ENCODE measurements around the gene RETREG1.
"Not testable (repeated sequence)": the region's sequence is repeated elsewhere in the genome, so short reads cannot be mapped to it uniquely, and the experiment has no call there.

RETREG1 gene

GRCh38 chr5:16615741-16616535 is 859 bp downstream of the RETREG1 start:
- no peak for DNase-seq

- no peak for DNase-seq
Measured at GRCh38 chr5:16612007-16612406, 4.8 kb downstream of the RETREG1 start.

GRCh38 chr5:16610896-16611295 is 5.9 kb downstream of the RETREG1 start:
- not testable (repeated sequence) for DNase-seq

- no peak for DNase-seq
Measured at GRCh38 chr5:16609412-16609811, 7.4 kb downstream of the RETREG1 start.

GRCh38 chr5:16606628-16607027 is 10.2 kb downstream of the RETREG1 start:
- DNase-seq, result no peak

- DNase-seq, result no peak
Measured at GRCh38 chr5:16603701-16604100, 13.1 kb downstream of the RETREG1 start.

- no peak for DNase-seq
Measured at GRCh38 chr5:16603295-16603694, 13.5 kb downstream of the RETREG1 start.

GRCh38 chr5:16602182-16602581 is 14.6 kb downstream of the RETREG1 start:
- no peak for DNase-seq

GRCh38 chr5:16600946-16601345 is 15.9 kb downstream of the RETREG1 start:
- no peak for DNase-seq

GRCh38 chr5:16600397-16600796 is 16.4 kb downstream of the RETREG1 start:
- DNase-seq, result no peak

- no peak for DNase-seq
Measured at GRCh38 chr5:16597946-16598694, 18.7 kb downstream of the RETREG1 start.

GRCh38 chr5:16596581-16596940 is 20.2 kb downstream of the RETREG1 start:
- DNase-seq, result peak; percentile 89

- DNase-seq, result no peak
Measured at GRCh38 chr5:16595881-16596580, 20.8 kb downstream of the RETREG1 start.

GRCh38 chr5:16593628-16594027 is 23.2 kb downstream of the RETREG1 start:
- DNase-seq, result no peak

GRCh38 chr5:16593013-16593412 is 23.8 kb downstream of the RETREG1 start:
- no peak for DNase-seq

GRCh38 chr5:16592255-16592654 is 24.5 kb downstream of the RETREG1 start:
- DNase-seq, result no peak

- no peak for DNase-seq
Measured at GRCh38 chr5:16590685-16591084, 26.1 kb downstream of the RETREG1 start.

GRCh38 chr5:16589658-16590057 is 27.1 kb downstream of the RETREG1 start:
- DNase-seq, result no peak

GRCh38 chr5:16588434-16589214 is 28.2 kb downstream of the RETREG1 start:
- DNase-seq, result no peak

GRCh38 chr5:16586556-16586955 is 30.2 kb downstream of the RETREG1 start:
- DNase-seq, result no peak

GRCh38 chr5:16585041-16585667 is 31.6 kb downstream of the RETREG1 start:
- DNase-seq, result no peak

GRCh38 chr5:16582081-16582480 is 34.7 kb downstream of the RETREG1 start:
- DNase-seq, result no peak

All from NCI-H2081 treated with DMSO at 0.1 percent for 48 hours (cell line).